Adrenal gland (tissue), 12 donors: Measurements from ENCODE around the gene WDTC1. TPM values are rescaled to one million over a fixed set of nuclear protein-coding genes. Genes with fewer than 3 reads are reported as not detected.
"Not testable (repeated sequence)": the region's sequence is repeated elsewhere in the genome, so short reads cannot be mapped to it uniquely, and the experiment has no call there.

ENCODE experiments used
- DNase-seq, 7 donors: peaks; one replicate each; pipeline ENCODE4 v3.0.0-alpha.2; 2019 to 2020
- H3K27ac ChIP-seq, 5 donors: fragments of 200-600 bp; sonication (generic) in 4 of 5; 1 replicate in 3 of 5; 2 replicates in 2 of 5; pipeline versions ENCODE4 v1.5.1 to v1.8.0; 2016 to 2020; ENCODE audit warnings: mild to moderate bottlenecking in 1 of 5
- H3K27me3 ChIP-seq: fragments of 200-600 bp; 2 replicates; pipeline ENCODE4 v1.8.0; 2021
- H3K36me3 ChIP-seq, 2 donors: fragments of 200-600 bp; replicated peaks in 1 of 2; 1 replicate in 1 of 2; 2 replicates in 1 of 2; pipeline versions ENCODE4 v1.5.1 to v1.8.0; 2018 to 2022
- H3K4me1 ChIP-seq, 2 donors: fragments of 200-600 bp; replicated peaks in 1 of 2; 1 replicate in 1 of 2; 2 replicates in 1 of 2; pipeline versions ENCODE4 v1.5.1 to v1.8.0; 2018 to 2021
- H3K4me3 ChIP-seq, 4 donors: fragments of 200-600 bp; sonication (generic) in 3 of 4; one replicate each; pipeline ENCODE4 v1.5.1; 2016 to 2018
- H3K9me3 ChIP-seq, 3 donors: fragments of 200-600 bp; sonication (generic) in 1 of 3; replicated peaks in 1 of 3; 1 replicate in 2 of 3; 2 replicates in 1 of 3; pipeline versions ENCODE4 v1.5.1 to v1.8.0; 2016 to 2021
- POLR2A ChIP-seq, 2 donors: fragments of 450-650 bp; IDR thresholded peaks; one replicate each; pipeline ENCODE4 v1.6.1; 2017; ENCODE audit warnings: antibody characterized with exemption in 2 of 2, mild to moderate bottlenecking in 2 of 2, moderate library complexity in 1 of 2
- WGBS, 4 donors: extraction: QIAGEN DNeasy Blood & Tissue Kit in 2 of 4; methylation state at CpG; one replicate each; pipeline versions ENCODE4 v1.1.5 to v1.1.7; 2013 to 2017; 5-methylcytosine and 5-hydroxymethylcytosine counted together
- intact Hi-C, 2 donors: fragments of 100-400 bp; cut with DNase I; formaldehyde crosslinking; loops; one replicate each; pipeline versions ENCODE4 v1.14.1 to v1.15.0; 2022 to 2023
- polyA plus RNA-seq, 3 donors: library from polyadenylated mRNA; stranded (reverse); fragments of 200-250 nt in 2 of 3; fragments of 350-450 nt in 1 of 3; fragmentation: Illumina TruSeq in 1 of 3; extraction: RNeasy Lipid Tissue Mini Kit (QIAGEN cat#74804) in 1 of 3; gene quantifications; one replicate each; pipeline ENCODE4 v1.2.3, GENCODE V29; 2013 to 2014
- total RNA-seq, 9 donors: library from RNA; depleted of rRNA in 4 of 9; stranded (reverse); fragments of >200 nt in 4 of 9; fragments of 120-200 nt in 1 of 9; fragmentation: NEBNext Ultra II Directional in 1 of 9; extraction: Animal tissue kit (Norgen Biotek cat#: 25700) in 1 of 9; gene quantifications; one replicate each; pipeline versions ENCODE4 v1.1.0 to v1.2.4, GENCODE V29; 2013 to 2023
- TF ChIP-seq, protein P1 (sequence below), 6 experiments: fragments of 450-650 bp in 4 of 6; fragments of 200-600 bp in 2 of 6; sonication (generic) in 1 of 6; IDR thresholded peaks; 1 replicate in 5 of 6; 2 replicates in 1 of 6; pipeline versions ENCODE4 v1.5.1 to v1.8.0; 2016 to 2021; ENCODE audit warnings: antibody characterized with exemption in 6 of 6, mild to moderate bottlenecking in 2 of 6, moderate library complexity in 1 of 6
- donor health status: healthy with polysubstance abuse.
- donor health status: Bipolar disorder and iron deficiency.
- donor health status: DM: yes; HTN: yes; CAD: no.
- donor health status: DM: no; HTN: no; CAD: no.
- donor health status: DM: no; HTN: no; CAD: no.
- donor health status: DM: yes; HTN: yes; CAD: no.

WDTC1 gene
- total and polyA plus RNA-seq, 12 donors, result 14.7 to 66.6 (median 48.1) TPM

DNA sequence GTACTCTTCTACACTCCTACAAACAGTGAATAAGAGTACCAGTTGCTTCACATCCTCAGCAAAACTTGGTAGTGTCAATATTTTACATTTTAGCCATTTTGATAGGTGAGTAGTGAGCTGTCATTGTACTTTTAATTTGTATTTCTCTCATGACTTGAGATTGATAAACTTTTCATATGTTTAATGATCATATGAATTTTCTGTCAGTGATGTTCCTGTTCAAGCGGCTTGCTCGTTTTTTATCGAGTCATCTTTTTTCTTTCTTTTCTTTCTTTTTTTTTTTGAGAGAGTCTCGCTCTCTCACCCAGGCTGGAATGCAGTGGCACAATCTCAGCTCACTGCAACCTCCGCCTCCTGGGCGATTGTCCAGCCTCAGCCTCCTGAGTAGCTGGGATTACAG is 17.0 kb upstream of the WDTC1 start:
- Histone ChIP-seq H3K27me3 (no peaks in the 10 kb centered on the region), H3K4me1 (no peaks in the 10 kb centered on the region), H3K9me3 (no peaks in the 10 kb centered on the region), H3K4me3 (no peak overlapping the region), H3K27ac (no peak overlapping the region), H3K36me3 (no peaks in the 10 kb centered on the region)
- intact Hi-C loops, result no loop called here
- no peak for DNase-seq
- TF ChIP-seq, protein P1, sequence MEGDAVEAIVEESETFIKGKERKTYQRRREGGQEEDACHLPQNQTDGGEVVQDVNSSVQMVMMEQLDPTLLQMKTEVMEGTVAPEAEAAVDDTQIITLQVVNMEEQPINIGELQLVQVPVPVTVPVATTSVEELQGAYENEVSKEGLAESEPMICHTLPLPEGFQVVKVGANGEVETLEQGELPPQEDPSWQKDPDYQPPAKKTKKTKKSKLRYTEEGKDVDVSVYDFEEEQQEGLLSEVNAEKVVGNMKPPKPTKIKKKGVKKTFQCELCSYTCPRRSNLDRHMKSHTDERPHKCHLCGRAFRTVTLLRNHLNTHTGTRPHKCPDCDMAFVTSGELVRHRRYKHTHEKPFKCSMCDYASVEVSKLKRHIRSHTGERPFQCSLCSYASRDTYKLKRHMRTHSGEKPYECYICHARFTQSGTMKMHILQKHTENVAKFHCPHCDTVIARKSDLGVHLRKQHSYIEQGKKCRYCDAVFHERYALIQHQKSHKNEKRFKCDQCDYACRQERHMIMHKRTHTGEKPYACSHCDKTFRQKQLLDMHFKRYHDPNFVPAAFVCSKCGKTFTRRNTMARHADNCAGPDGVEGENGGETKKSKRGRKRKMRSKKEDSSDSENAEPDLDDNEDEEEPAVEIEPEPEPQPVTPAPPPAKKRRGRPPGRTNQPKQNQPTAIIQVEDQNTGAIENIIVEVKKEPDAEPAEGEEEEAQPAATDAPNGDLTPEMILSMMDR (IDR thresholded peaks at IDR 0.05), result no peak
- no peak for TF ChIP-seq POLR2A (IDR thresholded peaks at IDR 0.05)
- WGBS, 4 donors, result 85 to 89% (median 89%) methylated on average over 6 of the region's 6 CpGs

GRCh38 chr1:27218736-27219135 is 15.7 kb upstream of the WDTC1 start:
- WGBS, 4 donors, result 89 to 95% (median 94%) methylated on average over 3 of the region's 3 CpGs
- H3K27me3 ChIP-seq, result no peaks in the 10 kb centered on the region
- H3K36me3 ChIP-seq, result no peaks in the 10 kb centered on the region
- H3K9me3 ChIP-seq, result no peaks in the 10 kb centered on the region
- no peaks in the 10 kb centered on the region for H3K4me1 ChIP-seq
- no peak overlapping the region for H3K27ac ChIP-seq
- TF ChIP-seq POLR2A (IDR thresholded peaks at IDR 0.05), result no peak
- TF ChIP-seq, protein P1 (IDR thresholded peaks at IDR 0.05), result no peak
- intact Hi-C loops, result no loop called here
- no peak overlapping the region for H3K4me3 ChIP-seq
- DNase-seq, result no peak

- H3K36me3 ChIP-seq, result no peaks in the 10 kb centered on the region
- H3K4me1 ChIP-seq, result no peaks in the 10 kb centered on the region
- no peaks in the 10 kb centered on the region for H3K9me3 ChIP-seq
- intact Hi-C loops, result no loop called here
- no peak for DNase-seq
- no peak for TF ChIP-seq POLR2A (IDR thresholded peaks at IDR 0.05)
- TF ChIP-seq, protein P1 (IDR thresholded peaks at IDR 0.05), result no peak
- 34 to 51% (median 44%) methylated on average over 2 of the region's 2 CpGs for WGBS, 4 donors
- H3K27me3 ChIP-seq, result no peaks in the 10 kb centered on the region
- no peak overlapping the region for H3K4me3 ChIP-seq
- H3K27ac ChIP-seq, result no peak overlapping the region
These were observed 14.3 kb upstream of the WDTC1 start for GRCh38 chr1:27220096-27220495.

DNA sequence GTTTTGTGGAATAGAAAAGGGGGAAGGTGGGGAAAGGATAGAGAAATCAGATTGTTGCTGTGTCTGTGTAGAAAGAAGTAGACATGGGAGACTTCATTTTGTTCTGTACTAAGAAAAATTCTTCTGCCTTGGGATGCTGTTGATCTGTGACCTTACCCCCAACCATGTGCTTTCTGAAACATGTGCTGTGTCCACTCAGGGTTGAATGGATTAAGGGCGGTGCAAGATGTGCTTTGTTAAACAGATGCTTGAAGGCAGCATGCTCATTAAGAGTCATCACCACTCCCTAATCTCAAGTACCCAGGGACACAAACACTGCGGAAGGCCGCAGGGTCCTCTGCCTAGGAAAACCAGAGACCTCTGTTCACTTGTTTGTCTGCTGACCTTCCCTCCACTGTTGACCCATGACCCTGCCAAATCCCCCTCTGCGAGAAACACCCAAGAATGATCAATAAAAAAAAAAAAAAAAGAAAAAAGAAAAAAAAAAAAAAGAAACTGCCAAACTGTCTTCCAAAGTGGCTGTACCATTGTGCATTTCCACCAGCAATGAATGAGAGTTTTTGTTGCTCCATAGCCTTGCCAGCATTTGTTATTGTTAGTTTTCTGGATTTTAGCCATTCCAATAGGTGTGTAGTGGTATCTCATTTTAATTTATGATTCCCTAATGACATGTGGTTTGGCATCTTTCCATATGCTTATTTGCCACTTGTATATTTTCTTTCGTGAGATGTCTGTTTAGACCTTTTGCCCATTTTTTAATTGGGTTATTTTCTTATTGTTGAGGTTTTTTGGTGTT is 13.5 kb upstream of the WDTC1 start:
- H3K9me3 ChIP-seq, intact Hi-C loops, DNase-seq: not testable (repeated sequence)

DNA sequence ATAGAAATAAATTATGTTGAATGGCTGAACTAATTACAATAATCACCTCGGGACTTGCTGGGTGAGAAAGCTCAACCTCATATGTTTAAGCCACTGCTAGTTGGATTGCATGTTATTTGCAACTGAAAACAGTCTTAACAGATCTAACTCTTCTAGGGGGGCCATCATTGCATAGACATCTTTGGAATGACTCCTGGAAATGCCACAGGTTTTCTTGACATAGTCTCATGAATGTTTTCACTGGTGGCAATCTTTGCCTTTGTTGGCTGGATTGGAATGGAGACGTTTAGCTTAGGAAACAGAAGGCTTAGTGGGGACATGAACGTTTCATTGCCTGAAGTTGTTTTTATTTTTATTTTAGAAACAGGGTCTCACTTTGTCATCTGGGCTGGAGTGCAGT is 8.8 kb upstream of the WDTC1 start:
- intact Hi-C loops, result no loop called here
- H3K36me3 ChIP-seq, result no peaks in the 10 kb centered on the region
- WGBS, 4 donors, result 63 to 71% (median 67%) methylated on average over 3 of the region's 3 CpGs
- no peaks in the 10 kb centered on the region for H3K27me3 ChIP-seq
- H3K4me1 ChIP-seq, result no peaks in the 10 kb centered on the region
- H3K27ac ChIP-seq, result no peak overlapping the region
- H3K9me3 ChIP-seq, result no peaks in the 10 kb centered on the region
- no peak overlapping the region for H3K4me3 ChIP-seq
- DNase-seq, result no peak
- TF ChIP-seq, protein P1 (IDR thresholded peaks at IDR 0.05), result no peak
- TF ChIP-seq POLR2A (IDR thresholded peaks at IDR 0.05), result no peak

More for the DNA sequence above, 13.5 kb upstream of the WDTC1 start:
- H3K36me3 ChIP-seq, H3K27ac ChIP-seq, H3K27me3 ChIP-seq, H3K4me3 ChIP-seq, H3K4me1 ChIP-seq: not testable (repeated sequence)
- 81 to 86% (median 84%) methylated on average over 3 to 5 of the region's 5 CpGs for WGBS, 4 donors
